RWPE1 (cell line): ENCODE data around the gene NCBP1.

Source experiments
- CTCF ChIA-PET: fragments of 350-600 bp; sonication (Branson Sonifier 250); formaldehyde crosslinking; extraction: SDS; loops from one replicate; lab custom pipeline; 2021; lab: Yijun Ruan, JAX
- POLR2A ChIA-PET: fragments of 400-600 bp; formaldehyde crosslinking; extraction: SDS; loops from one replicate; lab custom pipeline; 2020; ENCODE audit warnings: antibody characterized with exemption; ENCODE audit not compliant: low non-redundant PET; lab: Yijun Ruan, JAX
- DNase-seq: peaks from one replicate; pipeline ENCODE4 v3.0.0; 2012; ENCODE audit warnings: low spot score
- H3K27ac ChIP-seq: fragments of 450-650 bp; 2 replicates; pipeline ENCODE4 v1.5.1; 2017
- CTCF ChIP-seq: fragments of 450-650 bp; conservative IDR thresholded peaks from 2 replicates; pipeline ENCODE4 v1.5.1; 2017; ENCODE audit warnings: low read depth, mild to moderate bottlenecking

Gene NCBP1

DNA sequence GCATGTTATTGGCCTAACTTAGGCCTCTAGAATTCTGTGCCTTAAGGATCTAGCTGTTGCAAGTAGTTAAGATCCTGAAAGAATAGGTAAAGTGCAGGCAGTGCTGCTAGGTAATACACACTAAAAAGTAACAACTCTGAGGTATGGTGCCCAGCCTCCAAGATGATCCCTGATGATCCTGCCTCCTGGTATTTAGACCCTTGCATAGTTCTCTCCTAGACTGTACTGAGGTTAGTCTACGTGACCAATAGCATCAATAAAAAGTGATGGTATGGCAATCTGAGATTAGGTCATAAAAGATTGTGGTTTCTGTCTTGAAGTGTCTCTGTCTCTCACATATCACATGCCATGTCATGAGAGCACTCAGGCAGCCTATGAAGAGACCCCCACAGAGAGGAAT lies 9.7 kb upstream of the NCBP1 start:
- CTCF ChIA-PET: no interaction called here
- no peak for TF ChIP-seq CTCF
- POLR2A ChIA-PET: interaction anchor here (2.0 kb wide), 1 partner anchor 9 kb away, joined by 7 read pairs; the partner anchor contains the start of genes NCBP1 and TSTD2
- no peak overlapping the region for H3K27ac ChIP-seq
- no peak for DNase-seq

DNA sequence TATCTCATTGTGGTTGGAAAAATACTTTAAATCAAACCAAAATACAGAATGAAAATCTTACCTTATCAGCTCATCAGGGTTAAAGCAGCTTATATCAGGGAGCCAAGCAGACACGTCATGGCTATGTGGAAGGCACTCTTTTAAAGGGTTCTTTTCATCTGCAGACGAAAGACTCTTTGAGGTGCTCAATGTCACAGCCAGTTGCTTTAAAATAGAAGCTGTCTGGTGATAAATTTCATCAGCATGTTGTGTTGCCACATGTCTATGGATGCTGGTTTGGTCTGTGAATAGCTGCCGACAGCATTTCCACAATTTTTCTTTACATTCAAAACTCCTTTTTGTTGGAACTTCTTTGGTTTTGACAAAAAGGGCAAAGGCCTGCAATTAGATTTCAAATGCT lies 8.0 kb upstream of the NCBP1 start:
- no peak overlapping the region for H3K27ac ChIP-seq
- ChIA-PET CTCF (interaction anchor here (1.2 kb wide), 1 partner anchor 11 kb away, joined by 6 read pairs; no protein-coding TSS in a partner anchor), POLR2A (no interaction called here)
- DNase-seq: no peak
- no peak for TF ChIP-seq CTCF

- no peak for TF ChIP-seq CTCF
- CTCF ChIA-PET: interaction anchor here (0.6 to 0.8 kb wide), 2 partner anchors 13 to 179 kb away, joined by 3 to 4 read pairs; no protein-coding TSS in a partner anchor
- POLR2A ChIA-PET: no interaction called here
- no peak for DNase-seq
- no peak overlapping the region for H3K27ac ChIP-seq
Measured at GRCh38 chr9:97627624-97628023, 6.0 kb upstream of the NCBP1 start.

DNA sequence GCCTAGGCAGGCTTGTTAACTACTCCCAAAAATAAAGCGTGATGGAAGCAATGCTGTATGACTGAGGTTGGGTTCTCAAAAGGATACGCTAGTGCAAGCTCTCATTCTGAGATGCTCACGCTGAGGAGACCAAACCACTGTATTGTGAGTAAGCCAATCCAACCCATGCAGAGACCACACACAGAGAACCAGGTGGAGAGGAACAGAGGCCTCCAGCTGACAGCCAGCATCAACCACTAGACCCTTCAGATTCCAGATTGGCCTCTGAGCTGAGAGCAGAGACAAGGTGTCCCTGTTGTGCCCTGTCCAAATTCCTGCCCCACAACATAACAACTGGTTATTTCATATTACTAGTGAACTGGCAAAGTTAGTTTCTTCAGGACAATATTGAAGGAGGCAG lies 5.0 kb upstream of the NCBP1 start:
- H3K27ac ChIP-seq: no peak overlapping the region
- no peak for DNase-seq
- TF ChIP-seq CTCF: no peak
- POLR2A ChIA-PET: no interaction called here
- CTCF ChIA-PET: interaction anchor here (0.5 to 0.9 kb wide), 2 partner anchors 9 to 13 kb away, joined by 3 to 4 read pairs; no protein-coding TSS in a partner anchor

DNA sequence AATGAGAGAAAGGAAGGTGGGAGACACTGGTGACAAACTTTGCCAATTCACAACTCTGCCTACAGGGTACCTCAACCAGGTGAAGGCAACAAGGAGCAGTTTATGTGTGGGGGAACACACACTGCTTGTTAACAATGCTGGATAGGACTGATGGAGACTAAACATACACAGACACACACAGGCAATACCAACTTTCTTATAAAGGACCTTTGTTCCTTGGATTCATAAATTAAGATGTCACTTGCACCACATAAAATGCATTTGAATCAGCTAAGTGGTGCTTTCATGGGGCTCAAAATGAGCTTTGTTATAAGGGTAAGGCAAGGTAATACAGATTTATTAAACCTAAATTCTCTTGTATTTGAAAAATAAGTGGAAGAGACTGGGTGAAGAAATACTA lies 4.5 kb upstream of the NCBP1 start:
- no peak for DNase-seq
- CTCF ChIA-PET: interaction anchor here (0.9 kb wide), 1 partner anchor 13 kb away, joined by 4 read pairs; no protein-coding TSS in a partner anchor
- no peak overlapping the region for H3K27ac ChIP-seq
- POLR2A ChIA-PET: no interaction called here
- no peak for TF ChIP-seq CTCF

GRCh38 chr9:97630591-97630990 lies 3.0 kb upstream of the NCBP1 start:
- H3K27ac ChIP-seq: no peak overlapping the region
- DNase-seq: no peak
- POLR2A ChIA-PET: no interaction called here
- TF ChIP-seq CTCF: no peak
- CTCF ChIA-PET: interaction anchor here (0.6 kb wide), 1 partner anchor 48 kb away, joined by 4 read pairs; no protein-coding TSS in a partner anchor
